ENCODE measurements around the gene CINP. TPM values are rescaled to one million over a fixed set of nuclear protein-coding genes. Genes with fewer than 3 reads are reported as not detected.
"Not testable (repeated sequence)": the region's sequence is repeated elsewhere in the genome, so short reads cannot be mapped to it uniquely, and the experiment has no call there.

Gene CINP
- total RNA-seq, 1 donor from 2014 or later = 24.9 TPM

DNA sequence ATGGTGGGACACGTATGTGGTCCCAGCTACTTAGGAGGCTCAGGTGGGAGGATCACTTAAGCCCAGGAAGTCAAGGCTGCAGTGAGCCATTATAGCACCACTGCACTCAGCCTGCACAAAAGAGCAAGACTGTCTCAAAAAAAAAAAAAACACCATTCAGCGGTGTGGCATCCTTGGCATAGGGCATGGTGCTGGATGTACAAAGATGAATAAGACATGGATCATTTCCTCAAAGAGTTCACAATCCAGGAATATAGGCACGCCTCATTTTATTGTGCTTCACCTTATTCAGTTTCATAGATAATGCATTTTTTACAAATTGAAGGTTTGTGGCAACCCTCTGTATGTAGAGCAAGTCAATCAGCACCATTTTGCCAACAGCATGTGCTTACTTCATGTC, 6.4 kb downstream of the CINP start:
- no peak for FAIRE-seq
- DNase-seq (ENCODE audit: low spot score in 2 of 2) = no peak

DNA sequence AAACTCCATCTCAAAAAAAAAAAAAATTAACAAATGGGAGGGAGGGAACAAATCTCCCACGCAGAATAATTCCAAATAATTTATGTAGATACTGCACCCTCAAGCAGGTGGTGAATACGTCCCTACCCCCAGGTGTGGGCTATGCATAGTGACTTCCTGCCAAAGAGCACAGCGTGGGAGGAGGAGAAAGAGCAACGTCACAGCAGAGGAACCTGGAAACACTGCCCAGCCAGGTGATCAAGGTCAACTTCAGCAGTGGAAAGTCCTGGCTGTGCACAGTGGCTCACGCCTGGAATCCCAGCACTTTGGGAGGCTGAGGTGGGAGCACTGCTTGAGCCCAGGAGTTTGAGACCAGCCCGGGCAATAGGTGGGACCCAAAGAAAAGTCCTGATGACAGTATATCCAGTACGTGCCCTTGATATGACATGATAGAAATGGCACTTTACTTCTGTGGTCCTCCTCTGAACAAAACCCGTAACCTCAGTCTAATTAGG, 9.5 kb downstream of the CINP start:
- FAIRE-seq = no peak
- DNase-seq (ENCODE audit: low spot score in 2 of 2) = no peak

DNA sequence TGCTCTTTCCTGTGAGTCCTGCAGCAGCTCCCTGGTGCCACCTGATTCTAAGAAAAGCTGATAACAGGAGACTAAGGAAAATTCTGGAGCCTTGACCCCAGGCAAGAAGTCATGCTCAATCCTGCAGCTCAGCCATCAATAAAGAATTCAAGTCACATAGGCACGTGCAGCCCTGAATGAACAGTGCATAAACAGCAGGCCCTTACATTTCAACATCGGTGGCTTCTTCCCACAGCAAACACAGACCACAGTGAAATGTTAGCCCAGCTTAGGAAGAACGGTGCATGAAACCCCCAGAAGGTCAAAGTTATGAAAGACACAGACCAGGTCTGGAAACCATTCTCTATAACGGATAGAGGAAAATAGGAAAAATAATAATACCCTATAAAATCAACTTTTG, 10.5 kb downstream of the CINP start:
- FAIRE-seq = no peak
- DNase-seq (ENCODE audit: low spot score in 2 of 2) = no peak

DNA sequence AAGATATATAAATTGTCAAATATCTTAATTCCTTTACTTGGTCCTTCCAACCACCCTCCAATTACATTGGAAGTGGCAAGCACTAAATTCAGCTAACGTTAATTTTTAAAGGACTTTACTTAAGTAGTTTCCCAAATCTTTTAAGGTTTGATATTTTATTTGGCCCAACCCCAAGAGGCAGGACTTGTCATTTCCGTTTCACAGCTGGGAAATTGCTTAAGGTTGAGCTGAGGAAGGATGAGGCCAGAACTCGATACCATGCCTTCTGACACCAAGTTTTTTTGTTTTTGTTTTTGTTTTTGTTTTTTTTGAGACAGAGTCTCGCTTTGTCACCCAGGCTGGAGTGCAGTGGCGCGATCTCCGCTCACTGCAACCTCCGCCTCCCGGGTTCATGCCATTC, 11.1 kb downstream of the CINP start:
- not testable (repeated sequence) for FAIRE-seq; DNase-seq (ENCODE audit: low spot score in 2 of 2)

DNA sequence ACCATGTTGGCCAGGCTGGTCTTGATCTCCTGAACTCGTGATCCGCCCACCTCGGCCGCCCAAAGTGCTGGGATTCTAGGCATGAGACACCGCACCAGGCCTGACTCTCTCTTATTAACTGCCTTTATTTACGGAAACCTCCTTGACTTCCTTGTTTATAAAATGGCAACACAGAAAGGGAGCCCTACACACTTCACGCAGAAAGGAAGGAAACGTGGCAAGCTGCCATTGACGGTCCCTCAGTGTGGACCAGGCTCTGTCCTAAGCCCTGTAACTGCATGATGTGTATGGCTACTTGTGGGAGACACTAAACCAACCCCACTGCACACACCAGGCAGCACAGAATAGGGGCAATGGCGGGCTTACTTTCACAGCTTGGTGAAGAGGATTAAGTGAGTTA, 11.7 kb downstream of the CINP start:
- no peak for FAIRE-seq

DNA sequence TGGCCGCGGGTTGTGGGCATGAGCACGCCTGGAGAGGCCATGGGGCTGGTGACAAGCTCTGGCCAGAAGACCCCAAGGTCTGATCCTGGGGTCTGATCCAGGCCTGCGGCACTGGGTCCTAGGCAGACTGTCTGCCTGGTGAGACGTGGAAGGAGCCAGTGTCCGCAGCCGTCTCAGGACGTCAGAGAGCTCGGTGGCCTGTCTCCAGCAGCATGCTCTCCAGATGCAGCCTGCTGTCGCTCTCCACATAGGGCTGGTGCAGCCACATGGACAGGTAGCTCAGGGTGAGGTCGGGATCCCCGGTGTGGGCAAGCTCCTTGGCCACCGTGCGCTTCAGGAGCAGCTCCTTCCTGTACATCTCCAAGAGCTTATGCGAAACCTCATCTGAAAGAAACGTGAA, 14.3 kb downstream of the CINP start:
- DNase-seq (ENCODE audit: low spot score in 2 of 2) (no peak), FAIRE-seq (no peak)

More for the DNA sequence above, 11.7 kb downstream of the CINP start:
- DNase-seq (ENCODE audit: low spot score in 2 of 2) = no peak

DNA sequence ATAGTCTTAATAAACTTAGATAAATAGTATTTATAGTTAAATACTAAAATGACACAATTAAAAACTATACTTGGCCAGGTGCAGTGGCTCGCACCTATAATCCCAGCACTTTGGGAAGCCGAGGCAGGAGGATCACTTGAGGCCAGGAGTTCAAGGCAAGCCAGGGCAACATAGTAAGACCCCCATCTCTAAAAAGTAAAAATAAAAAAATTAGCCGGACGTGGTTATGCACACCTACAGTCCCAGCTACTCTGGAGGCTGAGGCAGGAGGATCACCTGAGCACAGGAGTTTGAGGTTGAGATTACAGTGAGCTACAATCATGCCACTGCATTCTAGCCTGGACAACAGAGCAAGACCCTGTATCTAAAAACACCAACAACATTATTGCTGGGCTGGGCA, 16.0 kb downstream of the CINP start:
- no peak for FAIRE-seq

DNA sequence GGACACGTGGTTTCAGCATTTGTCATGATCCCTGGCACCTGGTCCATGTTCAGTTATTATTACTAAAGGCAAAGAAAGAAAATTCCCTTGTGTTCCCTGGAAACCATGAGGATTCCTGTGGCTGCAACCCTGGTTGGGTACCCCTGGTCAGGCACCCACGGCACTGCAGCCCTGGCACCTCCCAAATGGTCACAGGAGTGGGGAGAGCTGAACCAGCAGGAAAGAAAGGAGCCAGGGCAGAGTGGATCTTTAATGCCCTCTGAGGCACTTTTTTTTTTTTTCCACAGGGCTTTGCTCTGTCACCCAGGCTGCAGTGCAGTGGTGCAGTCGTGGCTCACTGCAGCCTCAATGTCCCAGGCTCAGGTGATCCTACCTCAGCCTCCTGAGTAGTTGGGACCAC, 17.5 kb downstream of the CINP start:
- DNase-seq (ENCODE audit: low spot score in 2 of 2) = no peak
- no peak for FAIRE-seq

More for the DNA sequence above, 16.0 kb downstream of the CINP start:
- DNase-seq (ENCODE audit: low spot score in 2 of 2) = no peak

DNA sequence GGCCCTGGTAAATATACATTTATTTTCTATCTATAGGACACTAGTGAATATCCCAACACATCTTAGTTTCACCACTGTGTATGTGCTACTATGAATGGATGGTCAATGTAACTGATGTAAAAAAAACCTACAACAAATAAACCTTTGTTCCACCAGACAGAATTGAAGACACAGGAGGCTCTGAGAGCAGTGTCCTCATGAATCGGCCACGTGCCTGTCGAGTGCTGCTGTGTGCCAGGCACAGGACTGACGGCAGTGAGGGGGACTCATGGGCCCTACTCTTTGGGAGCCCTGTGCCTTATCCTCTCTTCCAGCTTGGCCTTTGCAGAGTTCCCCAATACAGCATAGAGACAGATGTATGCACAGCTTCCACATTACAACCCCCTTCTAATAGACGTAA, 18.2 kb downstream of the CINP start:
- FAIRE-seq (peak; percentile 90), DNase-seq (ENCODE audit: low spot score in 2 of 2) (no peak)

DNA sequence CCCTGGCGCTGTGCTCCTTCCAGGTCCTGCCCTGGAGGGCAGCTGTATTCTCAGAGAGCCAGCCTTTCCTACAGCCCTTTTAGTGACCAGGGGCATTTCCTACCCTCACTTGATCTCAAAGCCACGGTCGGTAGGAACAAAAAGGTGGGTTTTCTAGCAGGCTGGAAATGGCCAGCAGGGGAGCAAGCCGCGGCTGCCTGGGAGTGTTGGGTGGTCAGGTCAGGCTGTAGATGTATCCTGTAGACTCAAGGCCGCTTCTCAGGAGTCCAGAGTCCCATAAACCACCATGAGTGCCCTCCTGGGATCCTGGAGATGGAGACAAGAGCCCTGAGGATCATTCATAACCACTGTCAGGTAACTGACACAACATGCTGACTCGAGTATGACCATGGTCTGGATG, 18.6 kb downstream of the CINP start:
- DNase-seq (ENCODE audit: low spot score in 2 of 2) (no peak), FAIRE-seq (no peak)

DNA sequence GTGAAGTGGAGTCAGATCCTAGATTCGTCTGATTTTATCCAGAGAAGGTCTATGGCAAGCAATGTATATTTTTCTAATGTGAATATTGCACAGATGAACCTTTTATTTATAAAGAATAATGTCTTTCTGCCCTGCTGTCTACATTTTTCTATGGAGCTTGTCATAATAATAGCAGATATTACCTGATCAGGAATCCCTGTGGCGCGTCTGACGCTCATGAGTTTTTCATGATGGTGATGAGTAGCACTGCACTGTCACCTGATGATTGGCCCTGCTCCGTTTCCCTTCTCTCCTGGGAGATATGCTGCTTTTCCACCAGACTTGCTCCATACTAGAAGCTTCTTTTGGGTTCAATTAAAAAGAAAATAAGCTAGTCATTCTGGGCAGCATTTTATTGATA, 20.5 kb downstream of the CINP start:
- no peak for FAIRE-seq
- DNase-seq (ENCODE audit: low spot score in 2 of 2) = no peak

DNA sequence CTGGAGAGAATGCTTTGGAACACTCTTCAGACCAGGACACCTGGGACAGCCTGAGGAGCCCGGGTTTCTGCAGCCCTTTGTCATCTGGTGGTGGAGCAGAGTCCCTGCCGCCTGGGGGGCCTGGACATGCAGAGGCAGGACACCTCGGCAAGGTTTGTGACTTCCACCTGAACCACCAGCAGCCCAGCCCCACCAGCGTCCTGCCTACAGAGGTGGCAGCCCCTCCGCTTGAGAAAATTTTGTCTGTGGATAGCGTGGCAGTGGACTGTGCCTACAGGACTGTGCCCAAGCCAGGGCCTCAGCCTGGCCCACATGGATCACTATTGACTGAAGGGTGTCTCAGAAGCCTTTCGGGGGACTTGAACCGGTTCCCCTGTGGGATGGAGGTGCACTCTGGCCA, 21.1 kb downstream of the CINP start:
- FAIRE-seq (no peak), DNase-seq (ENCODE audit: low spot score in 2 of 2) (no peak)

DNA sequence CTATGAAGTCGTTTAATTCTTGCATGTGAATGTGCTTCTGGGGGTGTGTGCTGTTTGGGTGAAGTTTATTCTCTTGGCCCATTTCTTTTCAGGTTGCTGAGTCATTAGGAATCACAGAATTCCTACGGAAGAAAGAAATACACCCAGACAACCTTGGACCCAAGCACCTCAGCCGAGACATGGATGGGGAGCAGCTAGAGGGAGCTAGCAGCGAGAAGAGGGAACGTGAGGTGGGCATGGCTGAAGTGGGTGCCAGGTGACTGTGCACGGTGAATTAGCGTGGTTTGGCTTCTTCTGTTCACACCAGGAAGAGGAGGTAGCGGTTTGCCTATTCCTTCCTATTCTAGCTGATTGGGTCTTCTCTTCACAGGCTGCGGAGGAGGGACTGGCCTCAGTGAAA, 24.0 kb downstream of the CINP start:
- DNase-seq (ENCODE audit: low spot score in 2 of 2) = no peak
- FAIRE-seq = no peak

DNA sequence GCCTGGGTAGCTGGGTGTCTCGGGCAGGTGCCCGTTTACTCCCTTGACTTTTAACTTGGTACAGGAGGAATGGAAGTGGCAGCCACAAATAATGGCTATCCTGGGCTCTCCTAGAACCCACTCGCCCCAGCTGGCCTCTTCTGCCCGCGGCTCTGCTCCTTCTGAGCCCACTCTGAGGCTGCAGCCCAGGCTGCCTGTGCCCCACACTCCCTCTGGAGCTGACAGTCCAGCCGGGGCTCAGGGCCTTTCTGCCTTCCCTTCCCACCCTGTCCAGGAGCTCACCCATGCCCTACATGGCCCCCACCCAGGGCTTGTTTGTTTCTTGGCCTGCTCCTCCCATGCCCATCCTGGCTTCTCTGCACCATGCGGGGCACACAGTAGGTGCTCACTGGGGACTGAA, 27.5 kb downstream of the CINP start:
- no peak for FAIRE-seq

DNA sequence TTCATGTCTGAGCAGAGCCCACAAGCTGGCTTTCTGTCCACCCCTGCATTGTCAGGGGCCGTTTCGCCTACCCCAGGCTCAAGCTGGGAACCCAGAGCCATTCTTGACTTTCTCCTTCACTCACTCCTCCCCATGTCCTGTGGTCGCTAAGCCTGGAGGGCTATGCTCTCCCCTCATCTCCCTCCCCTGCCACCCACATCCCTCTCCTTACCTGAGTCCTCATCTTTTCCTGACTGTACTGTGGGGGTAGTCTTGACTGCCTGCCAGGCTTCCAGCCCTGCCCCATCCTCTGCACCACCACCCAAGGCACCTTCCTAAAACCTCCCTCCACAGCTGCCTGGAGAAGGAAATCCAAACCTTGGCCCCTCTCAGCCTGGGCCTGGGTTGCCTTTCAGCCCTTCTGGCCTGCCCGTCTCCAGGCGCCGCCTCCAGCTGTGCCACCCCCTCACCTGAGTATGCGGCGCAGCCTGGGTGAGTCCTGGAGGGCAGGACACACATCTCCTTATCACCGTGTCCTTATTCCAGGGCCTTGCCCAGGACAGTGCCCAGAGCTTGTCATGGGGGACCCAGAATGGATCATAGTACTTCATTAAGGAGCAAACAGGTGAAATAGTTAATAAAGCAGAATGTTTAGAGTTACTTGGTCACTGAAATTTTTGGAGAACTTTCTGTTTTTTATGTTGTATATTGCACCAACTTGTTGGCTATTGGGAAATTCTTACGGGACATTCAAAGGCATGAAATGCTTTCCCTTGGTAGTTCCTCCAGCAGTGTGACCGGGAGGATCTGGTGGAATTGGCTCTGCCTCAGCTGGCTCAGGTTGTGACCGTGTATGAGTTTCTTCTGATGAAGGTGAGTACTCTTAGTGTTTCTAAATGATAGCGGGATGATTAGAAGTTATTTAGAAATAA, 28.6 kb downstream of the CINP start:
- no peak for FAIRE-seq

More for the DNA sequence above, 27.5 kb downstream of the CINP start:
- no peak for DNase-seq (ENCODE audit: low spot score in 2 of 2)

DNA sequence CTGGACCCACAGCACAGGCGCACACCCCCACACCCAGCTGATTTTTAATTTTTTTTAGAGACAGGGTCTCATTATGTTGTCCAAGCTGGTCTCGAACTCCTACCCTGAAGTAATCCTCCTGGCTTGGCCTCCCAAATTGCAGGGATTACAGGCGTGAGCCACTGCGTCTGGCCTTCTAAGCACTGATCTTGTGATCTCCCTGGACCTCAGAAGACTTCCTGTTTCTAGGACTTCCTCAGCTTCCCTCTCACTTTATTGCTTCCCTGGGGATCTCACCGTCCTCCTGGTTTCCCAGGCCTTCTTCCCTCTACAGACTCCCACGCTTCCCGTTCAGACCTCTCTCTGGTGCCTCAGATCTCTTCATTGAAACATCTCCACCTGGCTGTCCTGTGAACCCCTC, 29.3 kb downstream of the CINP start:
- DNase-seq (ENCODE audit: low spot score in 2 of 2) (no peak), FAIRE-seq (no peak)

More for the DNA sequence above, 28.6 kb downstream of the CINP start:
- DNase-seq (ENCODE audit: low spot score in 2 of 2) = no peak

DNA sequence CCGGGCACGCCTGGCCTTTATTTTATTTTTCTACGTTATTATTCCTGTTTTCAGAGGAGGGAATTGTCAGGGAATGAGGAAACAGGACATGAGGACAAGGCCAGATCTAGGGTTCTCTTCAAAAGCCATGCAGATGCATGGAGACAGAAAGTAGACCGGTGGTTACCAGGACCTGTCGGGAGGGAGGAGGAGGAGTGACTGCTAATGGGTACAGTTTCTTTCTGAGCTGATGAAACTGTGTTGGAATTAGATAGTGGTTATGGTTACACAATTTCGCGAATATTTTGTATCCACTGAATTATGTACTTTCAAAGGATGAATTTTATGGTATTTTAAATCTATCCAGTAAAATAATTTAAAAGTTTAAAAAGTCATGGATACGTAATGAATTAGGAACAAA, 31.9 kb downstream of the CINP start:
- no peak for FAIRE-seq
- DNase-seq (ENCODE audit: low spot score in 2 of 2) = no peak

DNA sequence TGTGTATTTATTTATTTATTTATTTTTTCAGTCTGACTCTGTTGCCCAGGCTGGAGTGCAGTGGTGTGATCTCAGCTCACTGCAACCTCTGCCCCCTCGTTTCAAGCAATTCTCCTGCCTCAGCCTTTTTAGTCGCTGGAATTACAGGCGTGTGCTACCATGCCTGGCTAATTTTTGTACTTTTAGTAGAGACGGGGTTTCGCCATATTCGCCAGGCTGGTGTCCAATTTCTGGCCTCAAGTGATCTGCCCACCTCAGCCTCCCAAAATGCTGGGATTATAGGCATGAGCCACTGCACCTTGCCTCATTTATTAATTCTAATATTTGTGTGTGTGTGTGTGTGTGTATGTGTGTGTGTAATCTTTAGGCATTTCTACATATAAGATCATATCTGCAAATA, 33.3 kb downstream of the CINP start:
- FAIRE-seq; DNase-seq (ENCODE audit: low spot score in 2 of 2): not testable (repeated sequence)

DNA sequence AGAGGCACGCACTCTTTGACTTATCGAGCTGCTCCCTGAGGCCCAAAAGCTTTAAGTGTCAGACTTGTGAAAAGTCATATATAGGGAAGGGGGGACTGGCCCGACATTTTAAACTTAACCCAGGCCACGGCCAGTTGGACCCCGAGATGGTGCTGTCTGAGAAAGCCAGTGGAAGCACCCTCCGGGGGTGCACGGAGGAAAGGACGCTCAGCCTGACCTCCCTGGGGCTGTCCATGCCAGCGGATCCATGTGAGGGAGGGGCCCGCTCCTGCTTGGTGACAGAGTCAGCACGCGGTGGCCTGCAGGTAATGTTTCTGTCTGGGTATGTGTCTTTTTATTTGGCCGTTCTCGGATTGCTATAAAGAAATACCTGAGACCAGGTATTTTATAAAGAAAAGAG, 36.1 kb downstream of the CINP start:
- no peak for DNase-seq (ENCODE audit: low spot score in 2 of 2)
- no peak for FAIRE-seq

DNA sequence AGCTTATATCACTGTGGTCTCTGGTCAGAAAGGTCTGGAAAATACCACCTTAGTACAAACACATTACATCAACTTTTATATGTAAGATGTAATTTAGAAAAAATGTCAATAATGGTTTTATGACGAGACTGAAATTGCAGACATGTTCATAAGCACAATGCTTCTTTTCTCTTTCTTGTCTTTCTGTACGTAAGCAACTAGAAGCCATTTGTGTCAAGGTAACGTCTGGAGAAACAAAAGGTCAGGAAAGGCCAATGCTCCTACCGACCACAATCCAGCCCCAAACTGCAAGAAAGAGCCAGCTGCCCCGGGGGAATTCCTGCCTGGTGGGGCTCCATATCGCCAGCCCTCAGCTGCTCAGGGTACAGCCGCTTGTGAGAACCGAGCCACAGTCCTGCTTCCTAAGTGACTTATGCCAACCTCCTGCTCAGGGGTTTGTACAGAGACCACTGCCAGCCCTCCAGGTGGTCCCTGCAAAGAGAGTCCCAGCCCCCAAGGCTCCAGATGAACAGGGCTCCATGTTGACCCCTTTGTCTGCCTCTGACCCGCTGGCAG, 36.8 kb downstream of the CINP start:
- FAIRE-seq = no peak
- no peak for DNase-seq (ENCODE audit: low spot score in 2 of 2)

DNA sequence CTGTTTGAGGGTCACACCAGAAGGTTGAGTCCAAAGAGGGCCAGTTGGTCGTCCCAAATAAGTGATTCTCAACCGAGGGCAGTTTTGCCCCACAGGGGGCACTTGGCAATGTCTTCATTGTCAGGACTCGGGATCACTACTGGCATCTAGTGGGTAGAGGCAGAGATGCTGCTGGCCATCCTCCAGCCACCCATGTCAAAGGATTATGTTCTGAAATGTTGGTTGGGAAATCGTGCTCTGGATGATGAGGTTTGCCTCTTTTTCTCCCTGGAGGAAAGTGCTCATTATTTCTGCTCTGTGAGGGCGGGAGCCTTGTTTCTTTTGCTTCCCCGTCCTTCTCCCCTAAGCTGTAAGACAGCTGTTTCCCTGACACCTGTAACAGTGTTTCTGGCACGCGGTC, 39.6 kb downstream of the CINP start:
- no peak for FAIRE-seq

More for the DNA sequence above, 39.6 kb downstream of the CINP start:
- DNase-seq (ENCODE audit: low spot score in 2 of 2) = peak; percentile 41 to 49

Measured in frontal cortex (tissue), 4 donors.